ENCODE measurements around the gene MRPL55.

Gene MRPL55

DNA sequence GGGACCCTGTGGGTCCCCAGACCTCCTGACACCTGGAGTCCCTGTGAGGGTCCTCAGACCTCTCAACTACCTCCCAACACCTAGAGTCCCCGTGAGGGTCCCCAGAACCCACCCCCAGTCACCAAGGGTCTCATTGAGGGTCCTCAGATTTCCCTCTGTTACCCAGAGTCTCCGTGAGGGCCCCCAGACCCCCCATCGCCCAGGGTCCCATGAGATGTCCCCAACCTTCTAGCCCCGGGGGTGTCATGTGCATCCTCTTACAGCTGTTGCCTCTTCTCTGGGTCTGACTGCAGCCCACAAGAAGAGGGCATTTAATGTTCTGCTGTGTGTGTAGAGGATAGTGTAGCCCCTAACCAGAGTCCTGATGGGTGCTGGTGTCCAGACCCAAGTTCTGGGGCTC is 38.7 kb upstream of the MRPL55 start:
- no peak for DNase-seq (ENCODE audit: low spot score)

GRCh38 chr1:228147151-228147693 is 38.1 kb upstream of the MRPL55 start:
- DNase-seq (ENCODE audit: low spot score) = no peak

GRCh38 chr1:228146417-228147150 is 37.5 kb upstream of the MRPL55 start:
- no peak for DNase-seq (ENCODE audit: low spot score)

GRCh38 chr1:228145463-228146416 is 36.6 kb upstream of the MRPL55 start:
- DNase-seq (ENCODE audit: low spot score) = no peak

DNA sequence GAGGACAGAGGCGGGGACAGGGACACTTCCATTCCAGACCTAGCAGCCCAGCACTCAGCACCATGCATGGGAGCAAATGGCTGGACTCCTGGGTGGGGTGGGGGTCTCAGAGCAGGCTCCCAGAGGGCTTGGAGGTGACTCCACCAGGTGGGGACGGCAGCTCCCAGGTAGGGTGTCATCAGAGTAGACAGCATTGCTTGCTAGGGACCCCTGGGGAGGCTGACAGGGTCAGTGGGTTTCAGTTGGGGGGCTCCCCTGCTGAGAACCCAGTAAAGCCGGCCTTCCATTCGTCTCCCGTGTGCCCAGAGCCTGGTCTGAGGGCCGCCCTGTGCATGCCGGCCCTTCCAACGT is 35.9 kb upstream of the MRPL55 start:
- DNase-seq (ENCODE audit: low spot score) = no peak

GRCh38 chr1:228144193-228144992 is 35.3 kb upstream of the MRPL55 start:
- no peak for DNase-seq (ENCODE audit: low spot score)

GRCh38 chr1:228143480-228144192 is 34.5 kb upstream of the MRPL55 start:
- DNase-seq (ENCODE audit: low spot score) = no peak

GRCh38 chr1:228142701-228143136 is 33.6 kb upstream of the MRPL55 start:
- no peak for DNase-seq (ENCODE audit: low spot score)

DNA sequence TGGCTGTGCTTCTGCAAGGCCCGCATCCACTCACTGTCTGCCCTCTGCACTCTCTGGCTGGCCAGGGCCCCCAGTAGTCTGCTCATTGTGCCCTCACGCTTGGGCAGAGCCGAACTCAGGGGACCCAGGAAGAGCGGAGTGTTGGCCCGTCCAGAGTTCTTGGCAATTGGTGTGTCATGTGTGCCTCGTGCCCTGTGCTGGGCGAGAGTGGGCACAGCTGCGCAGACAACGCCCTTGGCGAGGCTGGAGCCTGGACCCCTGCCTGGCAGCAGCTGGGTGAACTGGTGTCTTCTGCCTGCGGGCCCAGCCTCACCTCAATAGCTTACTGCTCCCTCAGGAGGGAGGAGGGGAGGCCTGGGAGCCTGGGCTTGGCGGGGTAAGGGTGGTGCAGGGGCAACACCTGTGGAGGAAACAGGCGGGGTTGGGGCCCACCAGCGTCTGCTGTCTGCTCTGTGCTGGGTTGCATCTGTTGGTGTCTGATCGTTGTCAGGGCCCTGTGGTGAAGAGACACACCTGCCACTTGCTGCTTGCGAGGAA is 33.1 kb upstream of the MRPL55 start:
- DNase-seq (ENCODE audit: low spot score) = no peak

DNA sequence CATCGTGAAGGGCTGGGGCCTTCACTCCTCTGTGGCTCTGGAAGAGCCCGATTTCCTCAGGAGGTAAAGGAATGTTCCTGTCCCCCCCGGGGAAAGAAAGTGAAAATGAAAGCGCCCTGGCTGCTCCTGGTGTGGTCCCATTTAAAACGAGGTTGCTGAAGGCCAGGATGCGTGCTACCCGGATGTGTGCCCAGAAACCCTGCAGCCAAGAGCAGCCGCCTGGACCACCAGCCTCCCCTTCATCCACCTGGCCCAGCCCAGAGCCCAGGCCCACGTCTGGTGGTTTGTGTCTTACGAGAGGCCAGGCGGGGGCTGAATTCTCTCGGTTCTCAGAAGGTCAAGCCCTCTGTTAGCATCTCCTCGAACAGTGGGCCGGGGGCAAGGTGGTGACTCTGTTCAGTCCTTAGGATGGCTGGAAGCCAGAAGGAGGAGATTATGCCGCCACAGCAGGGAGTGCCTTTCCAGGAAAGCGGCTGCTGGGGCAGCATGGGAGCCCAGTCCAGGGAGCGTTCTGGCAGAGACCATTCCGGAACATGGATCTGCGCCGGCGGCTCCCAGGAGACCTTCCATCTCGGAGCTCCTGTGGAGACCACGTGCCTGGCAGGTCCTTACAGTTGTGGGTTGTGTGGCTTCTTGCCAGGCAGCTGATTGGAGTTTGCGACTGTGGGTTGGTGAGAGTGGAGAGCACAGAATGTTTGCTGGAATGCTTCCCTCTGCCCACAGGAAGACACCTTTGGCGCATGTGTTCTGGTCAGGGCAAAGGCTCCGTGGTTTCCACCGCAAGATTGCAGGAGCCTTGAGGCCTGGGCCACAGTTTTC is 32.3 kb upstream of the MRPL55 start:
- DNase-seq (ENCODE audit: low spot score) = peak; percentile 53

- no peak for DNase-seq (ENCODE audit: low spot score)
These were observed 31.7 kb upstream of the MRPL55 start for GRCh38 chr1:228140724-228141225.

DNA sequence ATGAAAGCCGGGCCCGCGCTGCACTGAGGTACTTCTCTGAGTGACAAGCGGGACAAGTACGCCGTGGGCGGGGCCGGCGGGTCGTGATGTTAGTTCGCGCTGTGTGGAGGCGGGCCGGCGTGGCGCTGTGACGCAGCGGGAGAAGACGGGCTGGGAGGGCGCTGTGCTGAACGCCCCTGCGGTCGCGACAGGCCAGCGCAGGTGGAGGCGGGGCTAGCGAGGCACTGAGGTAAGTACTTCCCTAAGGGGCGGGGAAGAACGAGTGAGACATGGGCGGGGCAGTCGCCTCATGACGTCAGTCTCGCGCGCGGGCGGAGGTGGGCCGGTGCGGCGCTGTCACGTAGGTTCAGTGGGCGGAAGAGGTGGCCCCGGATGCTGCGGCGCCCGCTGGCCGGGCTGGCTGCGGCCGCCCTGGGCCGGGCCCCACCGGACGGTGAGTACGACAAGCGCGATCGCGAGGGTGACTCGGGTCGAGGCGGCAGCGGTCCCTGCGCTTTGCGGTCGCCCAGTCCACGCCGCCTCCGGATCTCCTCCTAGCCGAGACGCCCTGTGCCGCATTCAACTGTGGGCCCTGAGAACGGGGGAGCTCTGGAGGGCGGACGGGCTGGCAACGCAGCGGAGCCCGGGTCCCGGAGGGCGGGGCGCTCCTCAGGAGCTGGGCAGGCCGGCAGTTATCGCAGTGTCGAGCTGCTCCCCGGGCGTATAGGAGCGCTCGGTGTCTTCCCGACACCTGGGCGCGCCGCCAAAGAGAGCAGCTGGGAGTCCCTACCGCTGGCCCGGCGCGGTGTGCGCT is 31.0 kb upstream of the MRPL55 start, which contains the start of gene GUK1:
TSS of gene GUK1 (plus strand) at position 349 of the 793 bp plus-strand sequence. CDS start at position 373, 24 bp downstream.
- peak; percentile 99 for DNase-seq (ENCODE audit: low spot score)

DNA sequence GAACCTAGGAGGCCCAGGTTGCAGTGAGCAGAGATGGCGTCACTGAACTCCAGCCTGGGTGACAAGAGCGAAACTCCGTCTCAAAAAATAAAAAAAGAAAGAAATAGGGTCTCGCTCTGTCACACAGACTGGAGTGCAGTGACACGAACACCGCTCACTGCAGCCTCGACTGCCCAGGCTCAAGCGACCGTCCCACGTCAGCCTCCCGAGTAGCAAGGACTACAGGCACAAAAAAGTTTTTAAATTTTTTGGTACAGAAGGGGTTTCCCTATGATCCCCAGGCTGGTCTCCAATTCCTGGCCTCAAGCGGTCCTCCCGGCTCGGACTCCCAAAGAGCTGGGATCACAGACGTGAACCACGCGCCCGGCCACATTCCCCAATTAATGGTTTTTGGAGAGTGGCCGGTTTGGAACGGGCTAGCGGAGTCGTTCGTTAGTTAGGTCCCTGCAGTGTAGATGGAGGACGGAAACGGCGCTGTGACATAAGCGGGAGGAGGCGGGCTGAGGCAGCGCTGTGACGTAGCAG is 30.4 kb upstream of the MRPL55 start:
- DNase-seq (ENCODE audit: low spot score) = no peak

- no peak for DNase-seq (ENCODE audit: low spot score)
These were observed 27.8 kb upstream of the MRPL55 start for GRCh38 chr1:228136901-228137300.

GRCh38 chr1:228134591-228134990 is 25.5 kb upstream of the MRPL55 start:
- DNase-seq (ENCODE audit: low spot score) = no peak

DNA sequence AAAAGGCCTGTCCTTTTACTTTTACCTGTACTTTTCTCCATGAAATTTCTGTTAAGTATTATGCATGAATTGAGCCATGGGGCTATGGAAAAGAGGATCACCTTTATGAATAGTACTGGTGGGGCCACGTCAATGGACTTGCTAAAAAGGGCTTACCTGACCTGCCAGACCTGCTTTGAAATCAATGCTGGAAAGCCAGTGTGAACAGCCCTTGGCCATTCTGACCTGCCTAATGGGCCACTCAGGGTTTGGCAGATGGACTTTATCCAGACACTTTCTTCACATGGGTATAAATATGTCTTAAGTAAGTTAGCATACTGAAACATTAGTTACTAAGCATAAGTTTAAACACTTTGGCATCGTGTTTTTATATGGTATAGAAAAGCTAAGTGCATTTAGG is 22.7 kb upstream of the MRPL55 start:
- DNase-seq (ENCODE audit: low spot score) = no peak

- DNase-seq (ENCODE audit: low spot score) = no peak
These were observed 16.1 kb upstream of the MRPL55 start for GRCh38 chr1:228125185-228125584.

DNA sequence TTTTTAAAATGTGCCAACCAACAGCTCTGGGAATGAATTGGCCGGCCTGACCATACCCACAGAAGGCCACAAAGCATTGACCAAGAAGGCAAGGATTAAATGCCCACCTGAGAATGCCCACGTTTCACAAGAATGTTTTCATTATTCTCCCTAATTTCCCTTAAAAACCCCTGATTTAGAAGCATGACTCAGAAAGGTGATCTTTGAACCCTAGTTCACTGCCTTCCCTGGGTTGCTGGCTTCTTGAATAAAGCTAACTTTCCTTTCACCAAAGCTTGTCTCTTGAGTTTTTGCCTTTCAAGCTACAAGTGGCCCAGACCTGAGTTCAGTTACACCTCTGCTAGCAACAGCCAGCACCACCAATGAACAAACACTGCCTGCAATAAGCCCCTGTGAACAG is 14.4 kb upstream of the MRPL55 start:
- no peak for DNase-seq (ENCODE audit: low spot score)

- no peak for DNase-seq (ENCODE audit: low spot score)
These were observed 13.9 kb upstream of the MRPL55 start for GRCh38 chr1:228122921-228123441.
